ENCODE results near the gene LHB.

The LHB gene

GRCh38 chr19:49011194-49011593, 5.7 kb downstream of the LHB start:
- H3K4me1 ChIP-seq, result no peaks in the 10 kb centered on the region
- no peak overlapping the region for H3K4me3 ChIP-seq (ENCODE audit: low read depth, low read length)
- H3K27me3 ChIP-seq (ENCODE audit: control insufficient read depth, insufficient read depth, low read length), result no peaks in the 10 kb centered on the region
- H3K9ac ChIP-seq, result no peak overlapping the region
- no peak overlapping the region for H2AFZ ChIP-seq
- H3K27ac ChIP-seq, result no peak overlapping the region
- no peaks in the 10 kb centered on the region for H3K79me2 ChIP-seq
- no peak overlapping the region for H3K4me2 ChIP-seq (ENCODE audit: low read length)
- no peak for TF ChIP-seq CTCF (IDR thresholded peaks at IDR 0.05)
- H3K9me3 ChIP-seq (ENCODE audit: control insufficient read depth, low read length), result no peaks in the 10 kb centered on the region
- H3K36me3 ChIP-seq (ENCODE audit: control insufficient read depth, insufficient read depth, low read length), result no peaks in the 10 kb centered on the region

- no peaks in the 10 kb centered on the region for H3K9me3 ChIP-seq (ENCODE audit: control insufficient read depth, low read length)
- no peaks in the 10 kb centered on the region for H3K79me2 ChIP-seq
- H3K9ac ChIP-seq, result no peak overlapping the region
- H2AFZ ChIP-seq, result no peak overlapping the region
- no peak for TF ChIP-seq CTCF (IDR thresholded peaks at IDR 0.05)
- H3K27me3 ChIP-seq (ENCODE audit: control insufficient read depth, insufficient read depth, low read length), result no peaks in the 10 kb centered on the region
- H3K36me3 ChIP-seq (ENCODE audit: control insufficient read depth, insufficient read depth, low read length), result no peaks in the 10 kb centered on the region
- H3K4me3 ChIP-seq (ENCODE audit: low read depth, low read length), result no peak overlapping the region
- no peaks in the 10 kb centered on the region for H3K4me1 ChIP-seq
- no peak overlapping the region for H3K4me2 ChIP-seq (ENCODE audit: low read length)
- H3K27ac ChIP-seq, result no peak overlapping the region
These were observed 6.4 kb downstream of the LHB start for GRCh38 chr19:49010453-49010852.

- Histone ChIP-seq H2AFZ (no peak overlapping the region), H3K27ac (no peak overlapping the region), H3K4me3 (ENCODE audit: low read depth, low read length) (no peak overlapping the region), H3K4me2 (ENCODE audit: low read length) (no peak overlapping the region), H3K9ac (no peak overlapping the region), H3K4me1 (no peaks in the 10 kb centered on the region), H3K27me3 (ENCODE audit: control insufficient read depth, insufficient read depth, low read length) (no peaks in the 10 kb centered on the region), H3K9me3 (ENCODE audit: control insufficient read depth, low read length) (no peaks in the 10 kb centered on the region), H3K36me3 (ENCODE audit: control insufficient read depth, insufficient read depth, low read length) (no peaks in the 10 kb centered on the region), H3K79me2 (no peaks in the 10 kb centered on the region)
- no peak for TF ChIP-seq CTCF (IDR thresholded peaks at IDR 0.05)
These were observed 7.1 kb downstream of the LHB start for GRCh38 chr19:49009828-49010227.

GRCh38 chr19:49006905-49007304, 10.0 kb downstream of the LHB start:
- H3K4me2 ChIP-seq (ENCODE audit: low read length), result no peak overlapping the region
- no peak overlapping the region for H2AFZ ChIP-seq
- no peaks in the 10 kb centered on the region for H3K4me1 ChIP-seq
- no peaks in the 10 kb centered on the region for H3K9me3 ChIP-seq (ENCODE audit: control insufficient read depth, low read length)
- no peak overlapping the region for H3K27ac ChIP-seq
- H3K27me3 ChIP-seq (ENCODE audit: control insufficient read depth, insufficient read depth, low read length), result no peaks in the 10 kb centered on the region
- no peaks in the 10 kb centered on the region for H3K36me3 ChIP-seq (ENCODE audit: control insufficient read depth, insufficient read depth, low read length)
- H3K79me2 ChIP-seq, result no peaks in the 10 kb centered on the region
- H3K9ac ChIP-seq, result no peak overlapping the region
- H3K4me3 ChIP-seq (ENCODE audit: low read depth, low read length), result no peak overlapping the region
- TF ChIP-seq CTCF (IDR thresholded peaks at IDR 0.05), result no peak

GRCh38 chr19:49004964-49005614, 11.8 kb downstream of the LHB start:
- Histone ChIP-seq H3K9me3 (ENCODE audit: control insufficient read depth, low read length) (no peaks in the 10 kb centered on the region), H3K79me2 (no peaks in the 10 kb centered on the region), H3K27ac (no peak overlapping the region), H3K4me2 (ENCODE audit: low read length) (no peak overlapping the region), H3K4me1 (no peaks in the 10 kb centered on the region), H3K36me3 (ENCODE audit: control insufficient read depth, insufficient read depth, low read length) (no peaks in the 10 kb centered on the region), H2AFZ (no peak overlapping the region), H3K27me3 (ENCODE audit: control insufficient read depth, insufficient read depth, low read length) (no peaks in the 10 kb centered on the region), H3K9ac (no peak overlapping the region), H3K4me3 (ENCODE audit: low read depth, low read length) (no peak overlapping the region)
- TF ChIP-seq CTCF (IDR thresholded peaks at IDR 0.05), result no peak
